Lower lobe of right lung (tissue), 2 donors: ENCODE data around the gene METTL18. TPM values are rescaled to one million over a fixed set of nuclear protein-coding genes. Genes with fewer than 3 reads are reported as not detected.

Source experiments
- ATAC-seq, 2 donors: fragments of 200-7000 bp; cut with Tn5 transposase; one replicate each; pipeline ENCODE4 v1.9.1; 2020 to 2022; ENCODE audit warnings: mild to moderate bottlenecking in 2 of 2, moderate library complexity in 2 of 2
- DNase-seq: peaks from one replicate; pipeline ENCODE4 v3.0.0-alpha.2; 2020
- H3K27ac ChIP-seq: fragments of 200-600 bp; one replicate; pipeline ENCODE4 v1.8.0; 2022
- H3K27me3 ChIP-seq: fragments of 200-600 bp; one replicate; pipeline ENCODE4 v1.8.0; 2022; ENCODE audit warnings: low read depth
- H3K36me3 ChIP-seq: fragments of 200-600 bp; one replicate; pipeline ENCODE4 v1.8.0; 2022; ENCODE audit warnings: mild to moderate bottlenecking
- H3K4me1 ChIP-seq: fragments of 200-600 bp; one replicate; pipeline ENCODE4 v1.8.0; 2022
- H3K4me3 ChIP-seq: fragments of 200-600 bp; one replicate; pipeline ENCODE4 v1.8.0; 2022; ENCODE audit warnings: mild to moderate bottlenecking
- H3K9me3 ChIP-seq: fragments of 200-600 bp; one replicate; pipeline ENCODE4 v1.8.0; 2022
- CTCF ChIP-seq: fragments of 200-600 bp; IDR thresholded peaks from one replicate; pipeline ENCODE4 v1.8.0; 2022; ENCODE audit warnings: antibody characterized with exemption, mild to moderate bottlenecking
- intact Hi-C: fragments of 100-400 bp; cut with DNase I; formaldehyde crosslinking; loops from one replicate; pipeline ENCODE4 v1.11.0; 2022
- total RNA-seq: library from RNA; stranded (reverse); fragmentation: NEBNext Ultra II Directional; extraction: Animal tissue kit (Norgen Biotek cat#: 25700); gene quantifications from one replicate; pipeline ENCODE4 v1.2.1, GENCODE V29; 2021
- donor health status: DM: no; HTN: yes; CAD: no; lungs with severe emphysema.

The METTL18 gene
- total RNA-seq, 1 donor from 2014 or later, result 8.3 TPM

GRCh38 chr1:169759038-169759437 lies 35.7 kb downstream of the METTL18 start:
- Histone ChIP-seq H3K27me3 (peaks cover 4% of the 10 kb centered on the region), H3K4me3 (no peak overlapping the region), H3K27ac (no peak overlapping the region), H3K4me1 (no peaks in the 10 kb centered on the region), H3K36me3 (no peaks in the 10 kb centered on the region), H3K9me3 (no peaks in the 10 kb centered on the region)
- DNase-seq (no peak), ATAC-seq (no peak)
- TF ChIP-seq CTCF, result no peak
- intact Hi-C loops, result no loop called here

GRCh38 chr1:169753549-169753948 lies 41.2 kb downstream of the METTL18 start:
- intact Hi-C loops, result no loop called here
- no peak for DNase-seq
- no peak for TF ChIP-seq CTCF
- no peaks in the 10 kb centered on the region for H3K4me1 ChIP-seq
- ATAC-seq, result no peak
- no peak overlapping the region for H3K27ac ChIP-seq
- H3K9me3 ChIP-seq, result no peaks in the 10 kb centered on the region
- H3K36me3 ChIP-seq, result no peaks in the 10 kb centered on the region
- no peak overlapping the region for H3K4me3 ChIP-seq
- H3K27me3 ChIP-seq, result peaks cover 7% of the 10 kb centered on the region

- DNase-seq, result no peak
- no peak for TF ChIP-seq CTCF
- no peaks in the 10 kb centered on the region for H3K4me1 ChIP-seq
- H3K36me3 ChIP-seq, result no peaks in the 10 kb centered on the region
- no peak overlapping the region for H3K4me3 ChIP-seq
- H3K9me3 ChIP-seq, result no peaks in the 10 kb centered on the region
- no peak overlapping the region for H3K27ac ChIP-seq
- intact Hi-C loops, result no loop called here
- H3K27me3 ChIP-seq, result peaks cover 3% of the 10 kb centered on the region
- ATAC-seq, result no peak
Measured at GRCh38 chr1:169750041-169750440, 44.7 kb downstream of the METTL18 start.

GRCh38 chr1:169746550-169746949 lies 48.2 kb downstream of the METTL18 start:
- TF ChIP-seq CTCF, result no peak
- no peak overlapping the region for H3K27ac ChIP-seq
- ATAC-seq (no peak), DNase-seq (no peak)
- no peaks in the 10 kb centered on the region for H3K9me3 ChIP-seq
- H3K4me3 ChIP-seq, result no peak overlapping the region
- no peaks in the 10 kb centered on the region for H3K36me3 ChIP-seq
- H3K4me1 ChIP-seq, result peaks cover 7% of the 10 kb centered on the region
- intact Hi-C loops, result no loop called here
- peaks cover 3% of the 10 kb centered on the region for H3K27me3 ChIP-seq

GRCh38 chr1:169745015-169745861 lies 49.5 kb downstream of the METTL18 start:
- Histone ChIP-seq H3K27me3 (peaks cover under 1% of the 10 kb centered on the region), H3K4me3 (no peak overlapping the region), H3K36me3 (no peaks in the 10 kb centered on the region), H3K9me3 (no peaks in the 10 kb centered on the region), H3K27ac (no peak overlapping the region), H3K4me1 (peaks cover 20% of the 10 kb centered on the region)
- ATAC-seq (no peak), DNase-seq (no peak)
- TF ChIP-seq CTCF, result no peak
- intact Hi-C loops, result no loop called here

Other genes with a start within 250 kb of the METTL18 start
- gene F5, start 208.4 kb downstream of the METTL18 start, total RNA-seq, result 4.2 TPM
- gene SELP, start 164.8 kb downstream of the METTL18 start, total RNA-seq, result 21.4 TPM
- gene SELL, start 83.3 kb downstream of the METTL18 start, total RNA-seq, result 23.8 TPM
- gene SELE, start 60.8 kb downstream of the METTL18 start, total RNA-seq, result 0.38 TPM
- 9.9 TPM for gene SCYL3, start 99.0 kb upstream of the METTL18 start, total RNA-seq